Heart left ventricle (tissue), 16 donors: ENCODE results near the gene WNT16. TPM values are rescaled to one million over a fixed set of nuclear protein-coding genes. Genes with fewer than 3 reads are reported as not detected.

ENCODE experiments used
- ATAC-seq, 4 donors: fragments of 200-7000 bp; cut with Tn5 transposase; one replicate each; pipeline ENCODE4 v1.9.1; 2020 to 2022; ENCODE audit warnings: moderate library complexity in 4 of 4, mild to moderate bottlenecking in 3 of 4, moderate number of reproducible peaks in 1 of 4
- DNase-seq, 5 donors: peaks; one replicate each; pipeline ENCODE4 v3.0.0-alpha.2; 2020
- H3K27ac ChIP-seq, 12 donors: fragments of 200-600 bp; sonication (generic) in 4 of 12; one replicate each; pipeline versions ENCODE4 v1.5.0 to v1.8.0; 2016 to 2022; ENCODE audit warnings: mild to moderate bottlenecking in 2 of 12
- H3K27me3 ChIP-seq, 9 donors: fragments of 200-600 bp; sonication (generic) in 2 of 9; one replicate each; pipeline versions ENCODE4 v1.5.1 to v1.8.0; 2016 to 2022; ENCODE audit warnings: mild to moderate bottlenecking in 3 of 9
- H3K36me3 ChIP-seq, 9 donors: fragments of 200-600 bp; sonication (generic) in 2 of 9; one replicate each; pipeline versions ENCODE4 v1.5.0 to v1.8.0; 2018 to 2022; ENCODE audit warnings: mild to moderate bottlenecking in 2 of 9
- H3K4me1 ChIP-seq, 12 donors: fragments of 200-600 bp; sonication (generic) in 4 of 12; one replicate each; pipeline versions ENCODE4 v1.5.0 to v1.8.0; 2016 to 2022; ENCODE audit warnings: mild to moderate bottlenecking in 3 of 12
- H3K4me3 ChIP-seq, 12 donors: fragments of 200-600 bp; sonication (generic) in 4 of 12; one replicate each; pipeline versions ENCODE4 v1.5.0 to v1.8.0; 2017 to 2022; ENCODE audit warnings: mild to moderate bottlenecking in 9 of 12, moderate library complexity in 4 of 12
- H3K9me3 ChIP-seq, 12 donors: fragments of 200-600 bp; sonication (generic) in 4 of 12; one replicate each; pipeline versions ENCODE4 v1.5.0 to v1.8.0; 2016 to 2022; ENCODE audit warnings: mild to moderate bottlenecking in 1 of 12
- POLR2A ChIP-seq, 2 donors: fragments of 450-650 bp; IDR thresholded peaks; one replicate each; pipeline ENCODE4 v1.6.1; 2017; ENCODE audit warnings: antibody characterized with exemption in 2 of 2, mild to moderate bottlenecking in 2 of 2, moderate library complexity in 2 of 2
- WGBS, 4 donors: extraction: QIAGEN DNeasy Blood & Tissue Kit in 2 of 4; methylation state at CpG; one replicate each; pipeline versions ENCODE4 v1.1.5 to v1.1.7; 2013 to 2018; 5-methylcytosine and 5-hydroxymethylcytosine counted together
- intact Hi-C, 10 donors: fragments of 100-400 bp; cut with DNase I; formaldehyde crosslinking; loops; one replicate each; pipeline versions ENCODE4 v1.11.1 to v1.14.2; 2022
- polyA plus RNA-seq, 2 donors: library from polyadenylated mRNA; stranded (reverse); fragments of 200-250 nt; gene quantifications; one replicate each; pipeline ENCODE4 v1.2.3, GENCODE V29; 2013
- total RNA-seq, 9 donors: library from RNA; depleted of rRNA in 2 of 9; stranded (reverse); fragments of >200 nt in 2 of 9; fragmentation: NEBNext Ultra II Directional in 3 of 9; extraction: Animal tissue kit (Norgen Biotek cat#: 25700) in 3 of 9; gene quantifications; one replicate each; pipeline versions ENCODE4 v1.1.0 to v1.2.4, GENCODE V29; 2016 to 2023
- TF ChIP-seq, protein P1 (sequence below), 12 donors: fragments of 200-600 bp; sonication (generic) in 4 of 12; IDR thresholded peaks; one replicate each; pipeline versions ENCODE4 v1.5.0 to v1.8.0; 2018 to 2022; ENCODE audit warnings: antibody characterized with exemption in 12 of 12, mild to moderate bottlenecking in 5 of 12
- donor health status: ischemic (EF 13 %, LVEDD 7.1; RV severe dilation, severe dysfunction).
- donor health status: healthy with polysubstance abuse.
- donor health status: DM: no; HTN: yes; CAD: no.
- donor health status: DM: no; HTN: no; CAD: no.
- donor health status: ischemic (EF 25% LVEDD 6.9; RV normal size, moderate dysfunction).
- donor health status: ischemic (EF 25% LVEDD 5.7; RV mildly dilated, moderate dysfunction).
- donor health status: healthy.
- donor health status: DM: yes; HTN: yes; CAD: no.
- donor health status: ischemic (EF 35%, LVEDD 5.7; RV mildly dilated, moderate dysfunction).
- donor health status: nonischemic (EF 11% LVEDD 7.7; RV severe dilation, severe dysfunction).
- donor health status: DM: yes; HTN: yes; CAD: no.
- donor health status: PGD.
- donor health status: ischemic (EF 29% LVEDD 5.4; RV normal size, mild dysfunction).
- donor health status: nonischemic (EF 23%, LVEDD 6.1; RV moderate dilation, normal function).

WNT16 gene
- total and polyA plus RNA-seq, 11 donors = 0.19 TPM; not detected in 10

DNA sequence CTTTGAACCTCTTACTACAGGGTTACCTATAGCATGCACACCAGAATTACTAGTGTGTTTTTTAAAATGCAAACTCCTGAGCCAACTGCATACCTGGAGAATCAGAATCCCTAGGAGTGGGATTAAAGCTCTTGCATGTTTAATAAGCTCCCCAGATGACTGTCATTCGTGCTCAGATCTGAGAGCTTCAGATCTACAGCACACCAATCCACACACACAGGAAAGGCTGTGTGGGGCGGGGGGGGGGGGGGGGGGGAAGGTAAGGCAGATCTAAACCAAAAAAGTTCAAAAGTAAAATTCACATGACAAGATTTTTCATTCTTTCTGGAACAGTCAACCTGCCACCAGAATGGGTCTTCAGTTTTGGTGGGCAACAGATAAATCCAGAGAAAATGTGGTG, 61.8 kb downstream of the WNT16 start:
- DNase-seq (no peak), ATAC-seq (no peak)
- 46 to 84% (median 65%) methylated on average over 2 of the region's 2 CpGs for WGBS, 4 donors
- Histone ChIP-seq H3K27ac (no peak overlapping the region), H3K9me3 (peaks cover 0 to 4% (median 0%) of the 10 kb centered on the region in 12 donors), H3K4me1 (peaks cover 0 to 31% (median 13%) of the 10 kb centered on the region in 12 donors), H3K27me3 (no peaks in the 10 kb centered on the region), H3K36me3 (no peaks in the 10 kb centered on the region), H3K4me3 (no peak overlapping the region)
- intact Hi-C loops = loop anchor here in 1 of 10 donors (10.0 kb wide), 1 partner anchor 54 kb away; no protein-coding TSS in a partner anchor
- TF ChIP-seq, protein P1, sequence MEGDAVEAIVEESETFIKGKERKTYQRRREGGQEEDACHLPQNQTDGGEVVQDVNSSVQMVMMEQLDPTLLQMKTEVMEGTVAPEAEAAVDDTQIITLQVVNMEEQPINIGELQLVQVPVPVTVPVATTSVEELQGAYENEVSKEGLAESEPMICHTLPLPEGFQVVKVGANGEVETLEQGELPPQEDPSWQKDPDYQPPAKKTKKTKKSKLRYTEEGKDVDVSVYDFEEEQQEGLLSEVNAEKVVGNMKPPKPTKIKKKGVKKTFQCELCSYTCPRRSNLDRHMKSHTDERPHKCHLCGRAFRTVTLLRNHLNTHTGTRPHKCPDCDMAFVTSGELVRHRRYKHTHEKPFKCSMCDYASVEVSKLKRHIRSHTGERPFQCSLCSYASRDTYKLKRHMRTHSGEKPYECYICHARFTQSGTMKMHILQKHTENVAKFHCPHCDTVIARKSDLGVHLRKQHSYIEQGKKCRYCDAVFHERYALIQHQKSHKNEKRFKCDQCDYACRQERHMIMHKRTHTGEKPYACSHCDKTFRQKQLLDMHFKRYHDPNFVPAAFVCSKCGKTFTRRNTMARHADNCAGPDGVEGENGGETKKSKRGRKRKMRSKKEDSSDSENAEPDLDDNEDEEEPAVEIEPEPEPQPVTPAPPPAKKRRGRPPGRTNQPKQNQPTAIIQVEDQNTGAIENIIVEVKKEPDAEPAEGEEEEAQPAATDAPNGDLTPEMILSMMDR (IDR thresholded peaks at IDR 0.05) = no peak
- no peak for TF ChIP-seq POLR2A (IDR thresholded peaks at IDR 0.05)

Other genes starting within 250 kb of the WNT16 start
- 10 to 100 TPM; 35.7 to 52.1 (median 45.3) TPM for gene FAM3C, start 67.3 kb downstream of the WNT16 start, total RNA-seq
- gene FAM3C, start 67.3 kb downstream of the WNT16 start, polyA plus RNA-seq = 10 to 100 TPM; 20.6 to 97.2 TPM